Activated naive CD8-positive, alpha-beta T cell treated with anti-CD3 and anti-CD28 coated beads, Interleukin-2, amount 10 ng/mL, durations not matched to agents 7 days and 5 days (primary cell): Measurements from ENCODE around the gene SCAF8. TPM values are rescaled to one million over a fixed set of nuclear protein-coding genes. Genes with fewer than 3 reads are reported as not detected.
"Not testable (repeated sequence)": the region's sequence is repeated elsewhere in the genome, so short reads cannot be mapped to it uniquely, and the experiment has no call there.

Experiments
- ATAC-seq: fragments of 150-1000 bp; cut with Tn5 transposase; one replicate; pipeline ENCODE4 v1.10.0; 2021; ENCODE audit warnings: low read depth, moderate library complexity
- POLR2A ChIA-PET: fragments of 350-600 bp; sonication (Branson Sonifier 250); formaldehyde crosslinking; loops from one replicate; lab custom pipeline; 2021; ENCODE audit warnings: antibody characterized with exemption; lab: Charles Lee
- DNase-seq: peaks from one replicate; pipeline ENCODE4 v3.0.0; 2021
- H3K27ac Mint-ChIP-seq: one replicate; pipeline ENCODE4 v1.8.0; 2022; ENCODE audit warnings: mild to moderate bottlenecking, mixed read lengths
- H3K27me3 Mint-ChIP-seq: one replicate; pipeline ENCODE4 v1.8.0; 2022; ENCODE audit warnings: mild to moderate bottlenecking, moderate library complexity, mixed read lengths
- H3K36me3 Mint-ChIP-seq: one replicate; pipeline ENCODE4 v1.8.0; 2021; ENCODE audit warnings: mild to moderate bottlenecking, mixed read lengths
- H3K4me1 Mint-ChIP-seq: one replicate; pipeline ENCODE4 v1.8.0; 2021; ENCODE audit warnings: mixed read lengths
- H3K4me3 Mint-ChIP-seq: one replicate; pipeline ENCODE4 v1.8.0; 2022; ENCODE audit warnings: mild to moderate bottlenecking, moderate library complexity, mixed read lengths
- H3K9me3 Mint-ChIP-seq: one replicate; pipeline ENCODE4 v1.8.0; 2021; ENCODE audit warnings: mixed read lengths
- total RNA-seq, 2 experiments: library from RNA; stranded (reverse); gene quantifications; one replicate each; pipeline ENCODE4 v1.2.3, GENCODE V29; 2021

The SCAF8 gene
- 10 to 100 TPM; 42.3 to 46.4 TPM for total RNA-seq

GRCh38 chr6:154733183-154733625 lies at the start of gene SCAF8:
TSS of gene SCAF8 (plus strand) at chr6:154733416. CDS start at chr6:154733901, 485 bp downstream.
- POLR2A ChIA-PET = no interaction called here
- H3K4me1 Mint-ChIP-seq = peaks cover 23% of the 10 kb centered on the region

GRCh38 chr6:154683756-154684523 lies 49.3 kb upstream of the SCAF8 start:
- DNase-seq (no peak), ATAC-seq (peak; percentile 78)
- no peaks in the 10 kb centered on the region for H3K36me3 Mint-ChIP-seq
- H3K9me3 Mint-ChIP-seq = no peaks in the 10 kb centered on the region
- POLR2A ChIA-PET = no interaction called here
- peak overlapping the region; percentile 87 for H3K27ac Mint-ChIP-seq
- H3K4me1 Mint-ChIP-seq = peaks cover 11% of the 10 kb centered on the region
- peaks cover 3% of the 10 kb centered on the region for H3K27me3 Mint-ChIP-seq
- H3K4me3 Mint-ChIP-seq = peak overlapping the region; percentile 48

More at GRCh38 chr6:154733183-154733625, at the start of gene SCAF8:
- no peaks in the 10 kb centered on the region for H3K9me3 Mint-ChIP-seq
- H3K4me3 Mint-ChIP-seq = peak within 1 kb of the TSS; percentile 94
- H3K36me3 Mint-ChIP-seq = peaks cover 5% of the 10 kb centered on the region
- ATAC-seq (peak; percentile 75), DNase-seq (peak; percentile 96)
- no peaks in the 10 kb centered on the region for H3K27me3 Mint-ChIP-seq
- peak within 1 kb of the TSS; percentile 97 for H3K27ac Mint-ChIP-seq

- H3K4me3 Mint-ChIP-seq = no peak overlapping the region
- no peaks in the 10 kb centered on the region for H3K9me3 Mint-ChIP-seq
Observed at GRCh38 chr6:154686162-154686561, 47.1 kb upstream of the SCAF8 start.

GRCh38 chr6:154689493-154690255 lies 43.5 kb upstream of the SCAF8 start:
- H3K36me3 Mint-ChIP-seq = no peaks in the 10 kb centered on the region
- no peaks in the 10 kb centered on the region for H3K4me1 Mint-ChIP-seq
- no peak overlapping the region for H3K27ac Mint-ChIP-seq
- DNase-seq = no peak
- no peak for ATAC-seq
- peaks cover 3% of the 10 kb centered on the region for H3K27me3 Mint-ChIP-seq
- no peaks in the 10 kb centered on the region for H3K9me3 Mint-ChIP-seq
- POLR2A ChIA-PET = no interaction called here
- H3K4me3 Mint-ChIP-seq = no peak overlapping the region

More at GRCh38 chr6:154686162-154686561, 47.1 kb upstream of the SCAF8 start:
- peaks cover 3% of the 10 kb centered on the region for H3K27me3 Mint-ChIP-seq
- POLR2A ChIA-PET = no interaction called here
- H3K36me3 Mint-ChIP-seq = no peaks in the 10 kb centered on the region
- peaks cover 11% of the 10 kb centered on the region for H3K4me1 Mint-ChIP-seq
- H3K27ac Mint-ChIP-seq = no peak overlapping the region
- DNase-seq = no peak
- no peak for ATAC-seq

GRCh38 chr6:154690857-154691256 lies 42.4 kb upstream of the SCAF8 start:
- no peaks in the 10 kb centered on the region for H3K36me3 Mint-ChIP-seq
- POLR2A ChIA-PET = no interaction called here
- H3K27me3 Mint-ChIP-seq = peaks cover 3% of the 10 kb centered on the region
- DNase-seq (no peak), ATAC-seq (no peak)
- H3K4me3 Mint-ChIP-seq = no peak overlapping the region
- H3K4me1 Mint-ChIP-seq = no peaks in the 10 kb centered on the region
- H3K27ac Mint-ChIP-seq = no peak overlapping the region
- no peaks in the 10 kb centered on the region for H3K9me3 Mint-ChIP-seq

GRCh38 chr6:154696661-154697060 lies 36.6 kb upstream of the SCAF8 start:
- no peak for DNase-seq
- POLR2A ChIA-PET = interaction anchor here (0.7 kb wide), 2 partner anchors 173 to 195 kb away, joined by 3 to 5 read pairs; no protein-coding TSS in a partner anchor
- Mint-ChIP-seq H3K4me1 (no peaks in the 10 kb centered on the region), H3K36me3 (no peaks in the 10 kb centered on the region), H3K9me3 (no peaks in the 10 kb centered on the region), H3K4me3 (no peak overlapping the region), H3K27ac (no peak overlapping the region), H3K27me3 (peaks cover 3% of the 10 kb centered on the region)
- no peak for ATAC-seq

- H3K9me3 Mint-ChIP-seq = no peaks in the 10 kb centered on the region
- no peaks in the 10 kb centered on the region for H3K36me3 Mint-ChIP-seq
- H3K27ac Mint-ChIP-seq = no peak overlapping the region
- H3K4me1 Mint-ChIP-seq = no peaks in the 10 kb centered on the region
- ATAC-seq = no peak
- POLR2A ChIA-PET = interaction anchor here (0.6 kb wide), 1 partner anchor 73 kb away, joined by 3 read pairs; no protein-coding TSS in a partner anchor
- peaks cover 33% of the 10 kb centered on the region for H3K27me3 Mint-ChIP-seq
- H3K4me3 Mint-ChIP-seq = no peak overlapping the region
- DNase-seq = no peak
Observed at GRCh38 chr6:154703124-154703523, 30.1 kb upstream of the SCAF8 start.

GRCh38 chr6:154705471-154706113 lies 27.6 kb upstream of the SCAF8 start:
- no peaks in the 10 kb centered on the region for H3K36me3 Mint-ChIP-seq
- POLR2A ChIA-PET = no interaction called here
- no peak overlapping the region for H3K4me3 Mint-ChIP-seq
- no peak overlapping the region for H3K27ac Mint-ChIP-seq
- no peaks in the 10 kb centered on the region for H3K9me3 Mint-ChIP-seq
- no peaks in the 10 kb centered on the region for H3K4me1 Mint-ChIP-seq
- DNase-seq (no peak), ATAC-seq (no peak)
- H3K27me3 Mint-ChIP-seq = peaks cover 33% of the 10 kb centered on the region

- Mint-ChIP-seq H3K27me3 (peaks cover 37% of the 10 kb centered on the region), H3K4me1 (no peaks in the 10 kb centered on the region), H3K9me3 (no peaks in the 10 kb centered on the region), H3K36me3 (no peaks in the 10 kb centered on the region), H3K4me3 (no peak overlapping the region), H3K27ac (no peak overlapping the region)
- DNase-seq = no peak
- no peak for ATAC-seq
- POLR2A ChIA-PET = interaction anchor here (0.6 kb wide), 1 partner anchor 44 kb away, joined by 3 read pairs; no protein-coding TSS in a partner anchor
Observed at GRCh38 chr6:154706389-154706788, 26.8 kb upstream of the SCAF8 start.

GRCh38 chr6:154709621-154710020 lies 23.6 kb upstream of the SCAF8 start:
- no peaks in the 10 kb centered on the region for H3K36me3 Mint-ChIP-seq
- peaks cover 28% of the 10 kb centered on the region for H3K27me3 Mint-ChIP-seq
- DNase-seq = no peak
- H3K9me3 Mint-ChIP-seq = no peaks in the 10 kb centered on the region
- POLR2A ChIA-PET = no interaction called here
- H3K4me3 Mint-ChIP-seq = no peak overlapping the region
- H3K27ac Mint-ChIP-seq = no peak overlapping the region
- H3K4me1 Mint-ChIP-seq = peaks cover 1% of the 10 kb centered on the region
- no peak for ATAC-seq

GRCh38 chr6:154710689-154711088 lies 22.5 kb upstream of the SCAF8 start:
- peaks cover 1% of the 10 kb centered on the region for H3K4me1 Mint-ChIP-seq
- POLR2A ChIA-PET = no interaction called here
- H3K4me3 Mint-ChIP-seq = no peak overlapping the region
- H3K27ac Mint-ChIP-seq = no peak overlapping the region
- ATAC-seq (no peak), DNase-seq (no peak)
- H3K9me3 Mint-ChIP-seq = no peaks in the 10 kb centered on the region
- H3K27me3 Mint-ChIP-seq = peaks cover 26% of the 10 kb centered on the region
- no peaks in the 10 kb centered on the region for H3K36me3 Mint-ChIP-seq

- H3K4me1 Mint-ChIP-seq = peaks cover 1% of the 10 kb centered on the region
- ATAC-seq (no peak), DNase-seq (no peak)
- H3K4me3 Mint-ChIP-seq = no peak overlapping the region
- H3K27me3 Mint-ChIP-seq = peaks cover 15% of the 10 kb centered on the region
- H3K36me3 Mint-ChIP-seq = peaks cover 5% of the 10 kb centered on the region
- no peak overlapping the region for H3K27ac Mint-ChIP-seq
- POLR2A ChIA-PET = interaction anchor here (0.7 kb wide), 2 partner anchors 34 to 131 kb away, joined by 3 to 4 read pairs; no protein-coding TSS in a partner anchor
- H3K9me3 Mint-ChIP-seq = peaks cover 7% of the 10 kb centered on the region
Observed at GRCh38 chr6:154715446-154715845, 17.8 kb upstream of the SCAF8 start.

- POLR2A ChIA-PET = interaction anchor here (0.7 kb wide), 1 partner anchor 33 kb away, joined by 4 read pairs; no protein-coding TSS in a partner anchor
- ATAC-seq, H3K27me3 Mint-ChIP-seq, DNase-seq, H3K9me3 Mint-ChIP-seq, H3K4me3 Mint-ChIP-seq, H3K36me3 Mint-ChIP-seq, H3K27ac Mint-ChIP-seq, H3K4me1 Mint-ChIP-seq: not testable (repeated sequence)
Observed at GRCh38 chr6:154716350-154716749, 16.9 kb upstream of the SCAF8 start.
